ENCODE data around the gene TP53I13. TPM values are rescaled to one million over a fixed set of nuclear protein-coding genes. Genes with fewer than 3 reads are reported as not detected.

TP53I13 gene
- total RNA-seq, 1 donor from 2014 or later = 37.2 TPM

- no peak overlapping the region for H3K4me3 ChIP-seq
- peaks cover under 1% of the 10 kb centered on the region for H3K4me1 ChIP-seq
- TF ChIP-seq CTCF (IDR thresholded peaks at IDR 0.05; ENCODE audit: borderline replicate concordance) = no peak
- H3K27ac ChIP-seq (replicated peaks) = no peak overlapping the region
- H3K36me3 ChIP-seq = no peaks in the 10 kb centered on the region
- no peaks in the 10 kb centered on the region for H3K27me3 ChIP-seq (ENCODE audit: low read depth)
- H3K9me3 ChIP-seq (replicated peaks) = no peaks in the 10 kb centered on the region
- no peak for DNase-seq
- intact Hi-C loops (cut with micrococcal nuclease) = no loop called here
Observed at GRCh38 chr17:29607557-29608195, 39.2 kb downstream of the TP53I13 start.

- Histone ChIP-seq H3K4me3 (no peak overlapping the region), H3K27me3 (ENCODE audit: low read depth) (no peaks in the 10 kb centered on the region), H3K4me1 (peaks cover 14% of the 10 kb centered on the region), H3K9me3 (replicated peaks) (no peaks in the 10 kb centered on the region), H3K36me3 (no peaks in the 10 kb centered on the region), H3K27ac (replicated peaks) (no peak overlapping the region)
- no peak for DNase-seq
- intact Hi-C loops (cut with micrococcal nuclease) = no loop called here
- no peak for TF ChIP-seq CTCF (IDR thresholded peaks at IDR 0.05; ENCODE audit: borderline replicate concordance)
Observed at GRCh38 chr17:29608986-29609385, 40.5 kb downstream of the TP53I13 start.

- intact Hi-C loops (cut with micrococcal nuclease) = no loop called here
- Histone ChIP-seq H3K9me3 (replicated peaks) (no peaks in the 10 kb centered on the region), H3K27me3 (ENCODE audit: low read depth) (no peaks in the 10 kb centered on the region), H3K36me3 (no peaks in the 10 kb centered on the region), H3K4me3 (no peak overlapping the region), H3K27ac (replicated peaks) (no peak overlapping the region), H3K4me1 (peaks cover 28% of the 10 kb centered on the region)
- no peak for DNase-seq
- TF ChIP-seq CTCF (IDR thresholded peaks at IDR 0.05; ENCODE audit: borderline replicate concordance) = no peak
Observed at GRCh38 chr17:29610395-29610794, 41.9 kb downstream of the TP53I13 start.

GRCh38 chr17:29611351-29612093, 43.0 kb downstream of the TP53I13 start:
- Histone ChIP-seq H3K9me3 (replicated peaks) (no peaks in the 10 kb centered on the region), H3K4me1 (peaks cover 38% of the 10 kb centered on the region), H3K36me3 (no peaks in the 10 kb centered on the region), H3K4me3 (no peak overlapping the region), H3K27me3 (ENCODE audit: low read depth) (no peaks in the 10 kb centered on the region), H3K27ac (replicated peaks) (no peak overlapping the region)
- no peak for TF ChIP-seq CTCF (IDR thresholded peaks at IDR 0.05; ENCODE audit: borderline replicate concordance)
- no peak for DNase-seq
- intact Hi-C loops (cut with micrococcal nuclease) = no loop called here

GRCh38 chr17:29612094-29612403, 43.5 kb downstream of the TP53I13 start:
- Histone ChIP-seq H3K36me3 (no peaks in the 10 kb centered on the region), H3K9me3 (replicated peaks) (no peaks in the 10 kb centered on the region), H3K4me1 (peaks cover 43% of the 10 kb centered on the region), H3K4me3 (no peak overlapping the region), H3K27ac (replicated peaks) (no peak overlapping the region), H3K27me3 (ENCODE audit: low read depth) (no peaks in the 10 kb centered on the region)
- no peak for DNase-seq
- intact Hi-C loops (cut with micrococcal nuclease) = no loop called here
- TF ChIP-seq CTCF (IDR thresholded peaks at IDR 0.05; ENCODE audit: borderline replicate concordance) = no peak

Data from left ventricle myocardium inferior (tissue), 1 donor.